K562 (cell line): ENCODE measurements around the gene CEP68. TPM values are rescaled to one million over a fixed set of nuclear protein-coding genes. Genes with fewer than 3 reads are reported as not detected.

Experiments
- ATAC-seq: fragments of 200-7000 bp; cut with Tn5 transposase; 3 replicates; pipeline ENCODE4 v1.9.1; 2020; ENCODE audit warnings: moderate library complexity
- BruUV-seq: library from RNA; stranded (reverse); fragments of 400-500 nt; replicated peaks from 2 replicates; lab custom pipeline; 2021; lab: Mats Ljungman, UMichigan
- CTCF ChIA-PET: fragments of 300-600 bp; formaldehyde crosslinking; extraction: SDS; loops from one replicate; lab custom pipeline; 2021; ENCODE audit warnings: low intra/inter-chr PET ratio; lab: Yijun Ruan, JAX
- POLR2A ChIA-PET: fragments of 300-600, 350-650 bp; sonication (Branson Sonifier 250); formaldehyde crosslinking; extraction: SDS; loops from one replicate; lab custom pipeline; 2021; ENCODE audit warnings: antibody characterized with exemption, inconsistent platforms; lab: Yijun Ruan, JAX
- DNase-seq, 4 experiments: peaks; one replicate each; pipeline versions ENCODE4 v3.0.0 to v3.0.0-alpha.2; 2011 to 2018; ENCODE audit warnings: low spot score in 3 of 4, mixed read lengths in 3 of 4; ENCODE audit errors: extremely low read depth in 1 of 4
- FAIRE-seq: peaks from 2 replicates; lab custom pipeline; 2011; peaks lifted over from hg19 to GRCh38; lab: Jason Lieb, UNC
- H2AFZ ChIP-seq: 2 replicates; pipeline ENCODE4 v1.6.0; 2011; ENCODE audit warnings: low read depth, low read length, control low read depth, inconsistent platforms
- H3K27ac ChIP-seq: fragments of 200-600 bp; 3 replicates; pipeline ENCODE4 v1.8.0; 2011; ENCODE audit warnings: low read depth, mild to moderate bottlenecking, control low read depth, inconsistent platforms, low read length, moderate library complexity, mixed read lengths; ENCODE audit errors: extremely low read depth
- H3K27me3 ChIP-seq, 2 experiments: fragments of 300-600 bp in 1 of 2; 2 replicates in 1 of 2; 3 replicates in 1 of 2; pipeline versions ENCODE4 v1.6.0 to v1.8.0; 2011; ENCODE audit warnings: inconsistent platforms in 2 of 2, low read length in 2 of 2, mild to moderate bottlenecking in 1 of 2, mixed read lengths in 1 of 2, moderate library complexity in 1 of 2; ENCODE audit not compliant: control insufficient read depth in 2 of 2, insufficient read depth in 2 of 2
- H3K36me3 ChIP-seq: fragments of 300-600 bp; 3 replicates; pipeline ENCODE4 v1.8.0; 2011; ENCODE audit warnings: mild to moderate bottlenecking, low read length, inconsistent platforms; ENCODE audit not compliant: control insufficient read depth, insufficient read depth
- H3K4me1 ChIP-seq, 2 experiments: fragments of 200-600 bp in 1 of 2; replicated peaks in 1 of 2; 2 replicates in 1 of 2; 3 replicates in 1 of 2; pipeline versions ENCODE4 v1.5.1 to v1.8.0; 2011; ENCODE audit warnings: inconsistent platforms in 2 of 2, low read length in 2 of 2, mild to moderate bottlenecking in 1 of 2, mixed read lengths in 1 of 2, moderate library complexity in 1 of 2; ENCODE audit not compliant: control insufficient read depth in 2 of 2, insufficient read depth in 2 of 2
- H3K4me2 ChIP-seq: 2 replicates; pipeline ENCODE4 v1.6.1; 2011; ENCODE audit warnings: low read length, control low read depth, inconsistent platforms, mixed read lengths; ENCODE audit not compliant: insufficient read depth
- H3K4me3 ChIP-seq: fragments of 200-600 bp; sonication (generic), shearing (Covaris generic); 2 replicates; pipeline ENCODE4 v1.5.1; 2016; ENCODE audit warnings: control low read depth, inconsistent platforms
- H3K79me2 ChIP-seq: fragments of 200-600 bp; 3 replicates; pipeline ENCODE4 v1.8.0; 2011; ENCODE audit warnings: low read length, inconsistent platforms; ENCODE audit not compliant: control insufficient read depth, insufficient read depth
- H3K9ac ChIP-seq, 2 experiments: 2 replicates each; pipeline versions ENCODE4 v1.6.0 to v1.6.1; 2011; ENCODE audit warnings: low read depth in 2 of 2, low read length in 2 of 2, control low read depth in 1 of 2, inconsistent platforms in 1 of 2, mild to moderate bottlenecking in 1 of 2, mixed read lengths in 1 of 2; ENCODE audit not compliant: insufficient read depth in 1 of 2
- H3K9me1 ChIP-seq: one replicate; pipeline ENCODE4 v1.6.0; 2011; ENCODE audit warnings: inconsistent platforms, mild to moderate bottlenecking, low read length, moderate library complexity; ENCODE audit not compliant: control insufficient read depth, insufficient read depth
- H3K9me3 ChIP-seq: replicated peaks from 2 replicates; pipeline ENCODE4 v1.5.1; 2011; ENCODE audit warnings: low read depth, low read length, inconsistent platforms; ENCODE audit not compliant: control insufficient read depth, insufficient read depth
- H4K20me1 ChIP-seq: replicated peaks from 2 replicates; pipeline ENCODE4 v1.6.1; 2011; ENCODE audit warnings: low read length, inconsistent platforms, mixed read lengths; ENCODE audit not compliant: control insufficient read depth, insufficient read depth
- ARID3A ChIP-seq: IDR thresholded peaks from 2 replicates; pipeline ENCODE4 v1.6.1; 2012; ENCODE audit warnings: low read depth, low read length, improper control_type of control experiment, borderline replicate concordance
- ETS1 ChIP-seq: conservative IDR thresholded peaks from 2 replicates; pipeline ENCODE4 v1.6.1; 2011; ENCODE audit warnings: low read depth, mild to moderate bottlenecking, low read length; ENCODE audit not compliant: control insufficient read depth
- L3MBTL2 ChIP-seq: fragments of 450-650 bp; IDR thresholded peaks from 2 replicates; pipeline ENCODE4 v1.6.1; 2016; ENCODE audit warnings: mild to moderate bottlenecking, moderate library complexity
- MNT ChIP-seq, 2 experiments: fragments of 450-650 bp; conservative IDR thresholded peaks; 2 replicates each; pipeline ENCODE4 v1.6.1; 2017; ENCODE audit warnings: mild to moderate bottlenecking in 2 of 2, moderate library complexity in 2 of 2
- POLR3A ChIP-seq: IDR thresholded peaks from 2 replicates; pipeline ENCODE4 v1.6.1; 2011; ENCODE audit warnings: borderline replicate concordance, mild to moderate bottlenecking, moderate library complexity; ENCODE audit not compliant: insufficient read length, insufficient read depth; ENCODE audit errors: extremely low read depth
- ZNF174 ChIP-seq: fragments of 250-450 bp; sonication (Bioruptor Pico); IDR thresholded peaks from 2 replicates; pipeline ENCODE4 v1.4.0; 2020; ENCODE audit warnings: mild to moderate bottlenecking
- ZNF696 ChIP-seq: fragments of 250-450 bp; sonication (Bioruptor Pico); conservative IDR thresholded peaks from 2 replicates; pipeline ENCODE4 v1.4.0; 2020; ENCODE audit warnings: mild to moderate bottlenecking, moderate library complexity
- ZNF75A ChIP-seq: fragments of 450-650 bp; formaldehyde crosslinking; IDR thresholded peaks from 2 replicates; pipeline ENCODE4 v1.4.0; 2020; ENCODE audit warnings: mild to moderate bottlenecking
- WGBS: fragments of 100-300 bp; shearing (Covaris generic); methylation state at CpG from one replicate; pipeline ENCODE4 v1.1.6; 2016; ENCODE audit warnings: low coverage, mixed read lengths; ENCODE audit not compliant: insufficient coverage; ENCODE audit errors: missing lambda C conversion rate; 5-methylcytosine and 5-hydroxymethylcytosine counted together
- in situ Hi-C: fragments of 300-500 bp; cut with MboI; formaldehyde crosslinking; loops from 4 replicates; pipeline ENCODE4 v1.15.0; 2018; ENCODE audit warnings: inconsistent platforms, mixed read lengths
- intact Hi-C: fragments of 100-400 bp; cut with micrococcal nuclease; formaldehyde crosslinking; loops from 2 replicates; pipeline ENCODE4 v1.14.2; 2022
- polyA plus RNA-seq, 8 experiments: library from polyadenylated mRNA; depleted of rRNA in 4 of 8; stranded (reverse) in 5 of 8; unstranded in 3 of 8; fragments of >200 nt; fragmentation: Nextera tagmentation in 2 of 8; fragmentation: Illumina TruSeq in 1 of 8; extraction: Ambion mirVana in 2 of 8; extraction: Trizol in 1 of 8; gene quantifications; 2 replicates each; pipeline versions ENCODE4 v1.2.1 to v1.2.3, GENCODE V29; 2011 to 2014; ENCODE audit warnings: inconsistent platforms in 1 of 8, missing spikeins in 1 of 8
- total RNA-seq, 7 experiments: library from RNA; depleted of rRNA in 6 of 7; stranded (reverse); fragments of >200 nt in 6 of 7; fragmentation: Illumina TruSeq in 2 of 7; extraction: Trizol in 2 of 7; gene quantifications; 2 replicates each; pipeline versions ENCODE4 v1.2.1 to v1.2.3, GENCODE V29; 2011 to 2021; ENCODE audit warnings: low replicate concordance in 1 of 7
- TF ChIP-seq, protein P1 (sequence below): fragments of 450-650 bp; formaldehyde crosslinking; IDR thresholded peaks from 2 replicates; pipeline ENCODE4 v1.4.0; 2022; ENCODE audit warnings: mild to moderate bottlenecking, moderate library complexity
- TF ChIP-seq, protein P2 (sequence below): fragments of 450-650 bp; IDR thresholded peaks from one replicate; pipeline ENCODE4 v1.6.1; 2018; ENCODE audit warnings: mild to moderate bottlenecking, moderate library complexity; ENCODE audit not compliant: partially characterized antibody
- TF ChIP-seq, protein P3 (sequence below): sonication (generic); formaldehyde crosslinking; IDR thresholded peaks from 2 replicates; pipeline ENCODE4 v1.8.0; 2022; ENCODE audit warnings: mild to moderate bottlenecking, missing genetic modification reagents, borderline replicate concordance

The CEP68 gene
- total and polyA plus RNA-seq, 9 of the 15 experiments (the other 6 are each of a cell fraction or from before 2014, with no cell fraction given) = 1.4 to 8.5 (median 5.2) TPM

DNA sequence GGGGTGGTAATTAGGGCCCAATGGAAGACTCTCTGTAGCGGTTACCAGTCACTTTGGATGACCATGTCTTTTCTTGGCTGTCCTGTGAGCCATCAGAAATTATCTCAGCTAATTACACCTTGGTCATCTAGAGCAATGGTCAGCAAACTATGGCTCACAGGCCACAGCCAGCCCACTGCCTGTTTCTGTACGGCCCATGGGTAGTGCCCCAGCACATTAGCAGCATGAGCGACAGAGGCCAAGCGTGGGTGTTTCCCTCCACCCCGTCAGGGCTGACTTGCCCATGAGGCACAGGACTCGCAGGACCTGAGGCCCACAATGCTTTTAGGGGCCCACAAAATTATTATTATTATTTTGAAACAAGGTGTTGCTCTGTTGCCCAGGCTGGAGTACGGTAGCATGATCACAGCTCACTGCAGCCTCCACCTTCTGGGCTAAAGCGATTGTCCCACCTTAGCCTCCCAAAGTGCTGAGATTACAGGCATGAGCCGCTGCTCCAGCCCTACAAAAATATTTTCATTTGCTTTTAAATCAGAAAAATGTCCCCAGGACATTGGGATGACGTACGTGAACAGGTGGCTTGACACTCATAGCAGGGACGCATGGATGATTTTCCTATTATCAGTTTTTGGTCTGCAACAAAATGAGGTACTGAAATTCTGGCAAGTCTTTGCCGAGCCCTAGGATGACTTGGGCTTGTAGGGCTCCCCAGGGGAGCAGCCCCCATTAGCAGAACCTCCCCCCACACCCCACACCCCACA, 29.3 kb upstream of the CEP68 start:
- Histone ChIP-seq H2AFZ (no peak overlapping the region), H3K4me1 (peaks cover 4 to 30% of the 10 kb centered on the region in 2 experiments; a peak in 4 of 5 replicates), H3K9ac (no peak overlapping the region), H3K9me1 (peaks cover 3% of the 10 kb centered on the region), H3K4me2 (no peak overlapping the region), H3K36me3 (no peaks in the 10 kb centered on the region; the same call in 2 of the 3 replicates), H3K79me2 (no peaks in the 10 kb centered on the region), H3K27ac (no peak overlapping the region), H3K27me3 (no peaks in the 10 kb centered on the region), H3K4me3 (no peak overlapping the region), H4K20me1 (no peaks in the 10 kb centered on the region), H3K9me3 (no peaks in the 10 kb centered on the region)
- no TSS peak for BruUV-seq
- ChIA-PET CTCF (no interaction called here), POLR2A (interaction anchor here (1.1 kb wide), 1 partner anchor 39 kb away, joined by 5 read pairs; no protein-coding TSS in a partner anchor)
- in situ Hi-C loops = no loop called here
- DNase-seq (no peak), FAIRE-seq (no peak), ATAC-seq (no peak)
- 77% methylated on average over 13 of the region's 13 CpGs for WGBS
- intact Hi-C loops = no loop called here
- TF ChIP-seq POLR3A (no peak), ZNF696 (CRISPR knock-in tag) (no peak), ZNF75A (no peak), ZNF174 (CRISPR knock-in tag) (no peak), ARID3A (no peak), L3MBTL2 (no peak), ETS1 (no peak), MNT (conservative IDR thresholded peaks at IDR 0.05) (no peak)
- TF ChIP-seq, protein P1, sequence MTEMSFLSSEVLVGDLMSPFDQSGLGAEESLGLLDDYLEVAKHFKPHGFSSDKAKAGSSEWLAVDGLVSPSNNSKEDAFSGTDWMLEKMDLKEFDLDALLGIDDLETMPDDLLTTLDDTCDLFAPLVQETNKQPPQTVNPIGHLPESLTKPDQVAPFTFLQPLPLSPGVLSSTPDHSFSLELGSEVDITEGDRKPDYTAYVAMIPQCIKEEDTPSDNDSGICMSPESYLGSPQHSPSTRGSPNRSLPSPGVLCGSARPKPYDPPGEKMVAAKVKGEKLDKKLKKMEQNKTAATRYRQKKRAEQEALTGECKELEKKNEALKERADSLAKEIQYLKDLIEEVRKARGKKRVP = no peak
- TF ChIP-seq, protein P2, sequence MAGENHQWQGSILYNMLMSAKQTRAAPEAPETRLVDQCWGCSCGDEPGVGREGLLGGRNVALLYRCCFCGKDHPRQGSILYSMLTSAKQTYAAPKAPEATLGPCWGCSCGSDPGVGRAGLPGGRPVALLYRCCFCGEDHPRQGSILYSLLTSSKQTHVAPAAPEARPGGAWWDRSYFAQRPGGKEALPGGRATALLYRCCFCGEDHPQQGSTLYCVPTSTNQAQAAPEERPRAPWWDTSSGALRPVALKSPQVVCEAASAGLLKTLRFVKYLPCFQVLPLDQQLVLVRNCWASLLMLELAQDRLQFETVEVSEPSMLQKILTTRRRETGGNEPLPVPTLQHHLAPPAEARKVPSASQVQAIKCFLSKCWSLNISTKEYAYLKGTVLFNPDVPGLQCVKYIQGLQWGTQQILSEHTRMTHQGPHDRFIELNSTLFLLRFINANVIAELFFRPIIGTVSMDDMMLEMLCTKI = no peak
- TF ChIP-seq, protein P3, sequence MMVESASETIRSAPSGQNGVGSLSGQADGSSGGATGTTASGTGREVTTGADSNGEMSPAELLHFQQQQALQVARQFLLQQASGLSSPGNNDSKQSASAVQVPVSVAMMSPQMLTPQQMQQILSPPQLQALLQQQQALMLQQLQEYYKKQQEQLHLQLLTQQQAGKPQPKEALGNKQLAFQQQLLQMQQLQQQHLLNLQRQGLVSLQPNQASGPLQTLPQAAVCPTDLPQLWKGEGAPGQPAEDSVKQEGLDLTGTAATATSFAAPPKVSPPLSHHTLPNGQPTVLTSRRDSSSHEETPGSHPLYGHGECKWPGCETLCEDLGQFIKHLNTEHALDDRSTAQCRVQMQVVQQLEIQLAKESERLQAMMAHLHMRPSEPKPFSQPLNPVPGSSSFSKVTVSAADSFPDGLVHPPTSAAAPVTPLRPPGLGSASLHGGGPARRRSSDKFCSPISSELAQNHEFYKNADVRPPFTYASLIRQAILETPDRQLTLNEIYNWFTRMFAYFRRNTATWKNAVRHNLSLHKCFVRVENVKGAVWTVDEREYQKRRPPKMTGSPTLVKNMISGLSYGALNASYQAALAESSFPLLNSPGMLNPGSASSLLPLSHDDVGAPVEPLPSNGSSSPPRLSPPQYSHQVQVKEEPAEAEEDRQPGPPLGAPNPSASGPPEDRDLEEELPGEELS (CRISPR knock-in tag) = no peak
